Effector CD4-positive, alpha-beta T cell (primary cell): ENCODE results near the gene CBFA2T3.
"Not testable (repeated sequence)": the region's sequence is repeated elsewhere in the genome, so short reads cannot be mapped to it uniquely, and the experiment has no call there.

ENCODE experiments used
- DNase-seq: peaks from one replicate; pipeline ENCODE4 v3.0.0-alpha.2; 2020

The CBFA2T3 gene

GRCh38 chr16:88920618-88921590, 56.1 kb downstream of the CBFA2T3 start:
- no peak for DNase-seq

- DNase-seq = no peak
These were observed 57.1 kb downstream of the CBFA2T3 start for GRCh38 chr16:88919936-88920335.

DNA sequence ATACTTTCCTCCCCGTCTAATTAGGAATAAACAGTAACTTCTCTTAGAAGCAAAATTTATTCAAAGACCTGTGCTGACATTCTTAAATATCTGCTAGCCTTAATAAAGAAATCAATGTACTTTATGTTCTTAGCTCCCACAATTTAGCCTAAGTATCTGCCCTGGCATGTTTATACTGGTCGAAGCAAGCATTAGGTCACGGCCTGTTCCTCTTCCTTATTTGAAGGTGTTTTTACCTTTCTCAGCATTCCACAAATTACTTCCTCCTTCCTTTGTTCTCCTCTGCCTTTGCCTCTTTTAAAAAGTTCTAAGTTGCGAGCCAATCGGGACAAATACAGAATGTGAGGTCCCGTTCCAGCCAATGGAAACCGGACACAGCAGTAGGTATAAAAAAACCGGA, 58.1 kb downstream of the CBFA2T3 start:
- DNase-seq = not testable (repeated sequence)

DNA sequence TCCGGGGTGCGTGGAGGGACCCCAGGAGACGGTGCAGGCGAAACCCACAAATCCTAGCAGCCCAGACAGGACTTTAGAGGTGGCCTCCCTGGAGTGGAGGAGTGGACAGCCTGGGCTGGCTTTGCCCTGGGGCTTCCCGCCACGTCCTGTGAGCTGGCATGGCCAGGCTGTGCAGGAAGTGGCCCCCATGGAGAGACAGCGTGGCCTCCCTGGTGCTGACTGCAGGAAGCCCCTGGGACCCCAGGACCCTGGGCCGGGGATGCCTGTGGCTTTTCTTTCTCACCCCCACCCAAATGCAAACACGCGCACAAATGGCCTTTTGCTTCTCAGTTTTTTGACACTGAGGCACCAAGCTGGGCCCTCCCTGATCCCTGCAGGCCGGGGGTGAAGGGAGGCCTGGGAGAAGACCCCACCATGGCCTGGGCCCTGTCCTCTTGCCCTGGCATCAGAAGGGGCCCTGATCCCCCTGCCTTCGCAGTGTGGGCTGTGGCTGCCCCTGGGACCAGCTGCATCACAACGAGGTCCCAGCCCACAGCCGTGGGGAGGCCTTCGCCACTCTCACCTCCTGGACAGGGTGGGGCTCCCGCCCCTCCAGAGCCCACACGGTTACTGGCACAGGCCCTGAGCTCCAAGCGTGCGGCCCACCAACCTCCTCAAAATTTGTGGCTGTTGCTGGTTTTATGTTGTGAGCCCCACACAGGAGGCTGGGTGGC, 58.9 kb downstream of the CBFA2T3 start:
- DNase-seq = no peak

DNA sequence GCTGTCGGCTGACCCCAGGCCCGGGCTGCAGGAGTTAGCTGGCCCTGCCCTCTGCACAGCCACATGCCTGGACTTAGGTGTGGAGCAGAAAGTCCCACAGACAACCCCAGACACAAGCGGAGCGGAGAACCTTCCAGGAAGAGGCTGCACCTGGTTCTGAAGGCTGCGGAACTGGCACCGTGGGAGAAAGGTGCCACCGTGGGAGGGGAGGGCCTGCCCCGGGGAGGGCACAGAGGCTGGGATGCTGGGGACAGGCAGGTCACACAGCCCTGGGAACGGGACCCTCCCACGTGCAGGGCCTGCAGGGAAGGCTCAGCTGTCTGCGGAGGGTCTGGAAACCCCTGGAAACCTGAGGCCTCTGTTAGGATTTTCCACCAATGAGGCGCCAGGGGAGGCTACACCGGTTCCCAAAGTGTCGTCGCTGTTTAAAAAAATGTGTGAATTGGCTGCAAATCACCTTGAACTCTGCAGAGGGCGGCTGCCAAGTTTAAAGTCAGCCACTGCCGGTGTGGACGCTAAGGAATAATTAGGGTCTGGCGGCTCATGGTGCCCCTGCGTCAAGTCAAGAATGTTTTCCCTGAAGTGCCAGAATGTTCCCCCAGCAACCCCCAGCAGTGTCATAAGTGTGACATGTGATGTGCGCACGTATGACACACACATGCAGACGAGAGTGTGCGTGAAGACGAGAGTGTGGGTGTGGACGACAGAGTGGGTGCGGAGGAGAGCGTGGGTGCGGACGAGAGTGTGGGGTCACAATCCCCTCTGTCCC, 59.7 kb downstream of the CBFA2T3 start:
- no peak for DNase-seq

- no peak for DNase-seq
These were observed 61.2 kb downstream of the CBFA2T3 start for GRCh38 chr16:88915639-88916327.

DNA sequence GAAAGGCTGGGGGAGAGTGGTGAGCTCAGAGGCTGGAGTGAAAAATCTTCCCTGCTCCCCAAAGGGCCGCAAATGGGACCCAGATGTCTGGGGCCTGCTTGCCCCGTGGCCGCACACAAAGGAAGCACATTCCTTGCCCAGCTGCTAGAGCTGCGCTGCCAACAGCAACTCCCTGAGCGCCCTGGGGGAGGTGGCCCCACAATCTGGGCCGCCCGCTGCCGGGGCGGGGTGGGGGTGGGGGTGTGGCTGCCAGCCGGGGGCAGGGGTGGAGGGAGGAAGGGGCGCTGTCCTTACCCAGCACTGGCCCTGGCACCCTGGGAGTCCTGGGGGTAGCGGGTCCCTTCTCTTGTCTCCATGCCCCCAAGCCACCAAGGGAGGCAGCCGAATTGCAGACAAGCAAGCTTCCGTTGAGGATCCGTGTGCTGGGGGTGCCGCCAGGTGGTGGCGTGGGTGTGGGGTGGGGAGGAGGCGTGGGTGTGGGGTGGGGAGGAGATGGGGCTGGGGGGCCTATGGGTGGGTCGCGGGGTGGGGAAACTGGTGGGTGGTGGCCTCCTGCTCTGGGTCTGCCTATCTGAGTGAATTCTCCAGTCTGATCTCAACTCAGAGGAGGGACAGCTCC, 62.1 kb downstream of the CBFA2T3 start:
- DNase-seq = no peak

GRCh38 chr16:88913870-88914269, 63.1 kb downstream of the CBFA2T3 start:
- DNase-seq = no peak

DNA sequence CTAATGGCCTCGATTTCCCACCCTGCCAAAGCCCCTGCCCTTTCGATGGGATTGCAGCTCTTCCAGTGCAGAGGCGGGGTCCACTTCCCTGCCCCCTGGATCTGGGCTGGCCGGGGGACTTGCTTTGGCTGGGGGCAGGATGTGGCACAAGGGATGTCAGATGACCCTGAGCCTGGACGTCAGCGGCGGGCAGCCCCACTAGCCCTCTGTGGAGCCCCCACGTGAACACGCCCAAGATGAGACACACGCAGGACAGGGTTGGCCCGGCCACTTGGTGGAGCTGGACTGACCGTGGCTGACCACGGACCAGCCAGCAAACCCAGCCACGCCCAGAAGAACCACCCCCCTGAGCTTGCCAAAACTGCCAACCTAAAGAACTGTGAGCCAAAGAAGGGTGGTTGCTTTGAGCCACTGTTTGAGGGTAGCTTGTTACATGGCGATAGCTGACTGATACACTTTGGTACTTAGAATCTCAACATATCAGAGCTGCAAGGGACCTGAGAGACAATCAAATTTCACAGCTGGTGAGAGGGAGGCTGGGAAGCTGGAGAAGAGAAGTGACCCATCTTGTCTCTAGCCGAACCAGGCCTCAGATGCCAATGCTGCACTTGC, 63.9 kb downstream of the CBFA2T3 start:
- no peak for DNase-seq

- DNase-seq = no peak
These were observed 64.5 kb downstream of the CBFA2T3 start for GRCh38 chr16:88912556-88912955.

GRCh38 chr16:88911946-88912310, 65.1 kb downstream of the CBFA2T3 start:
- no peak for DNase-seq

DNA sequence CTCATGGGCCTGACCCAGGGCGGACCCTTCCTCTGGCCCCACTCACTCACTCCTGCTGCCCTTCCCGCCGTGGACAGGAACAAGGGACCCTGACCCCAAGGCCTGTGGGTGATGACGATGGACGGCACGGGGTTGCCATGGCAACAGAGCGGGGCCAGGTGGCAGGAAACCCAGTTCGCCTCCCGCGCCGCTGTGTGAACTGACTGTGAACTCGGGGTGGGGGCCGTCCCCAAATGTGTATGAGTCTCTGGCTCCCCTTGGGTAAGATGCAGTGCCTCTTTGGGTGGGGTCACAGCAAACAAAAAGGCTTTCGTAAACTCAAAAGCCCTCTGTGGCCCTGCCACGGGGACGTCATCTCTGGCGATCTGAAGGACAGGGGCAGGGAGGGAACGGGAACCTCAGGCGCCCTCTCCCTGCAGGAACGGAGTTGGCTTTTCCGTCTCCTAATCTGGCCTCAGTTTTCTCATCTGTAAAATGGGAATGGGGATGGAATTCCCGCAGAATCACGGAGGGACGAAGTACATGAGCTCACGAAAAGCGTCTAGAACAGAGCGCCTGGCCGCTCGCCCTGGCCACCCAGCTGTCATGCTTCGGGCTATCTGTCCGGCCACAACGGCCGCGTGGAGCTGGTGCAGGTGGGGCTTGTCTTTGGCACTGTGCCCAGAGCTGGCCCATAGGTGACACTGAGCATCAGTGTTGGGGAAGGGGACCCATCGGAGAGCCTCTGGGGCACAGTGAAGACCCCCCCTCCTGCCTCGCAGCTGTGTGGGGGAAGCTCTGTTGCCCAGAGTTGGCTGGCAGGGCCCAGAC, 65.7 kb downstream of the CBFA2T3 start:
- DNase-seq = no peak

DNA sequence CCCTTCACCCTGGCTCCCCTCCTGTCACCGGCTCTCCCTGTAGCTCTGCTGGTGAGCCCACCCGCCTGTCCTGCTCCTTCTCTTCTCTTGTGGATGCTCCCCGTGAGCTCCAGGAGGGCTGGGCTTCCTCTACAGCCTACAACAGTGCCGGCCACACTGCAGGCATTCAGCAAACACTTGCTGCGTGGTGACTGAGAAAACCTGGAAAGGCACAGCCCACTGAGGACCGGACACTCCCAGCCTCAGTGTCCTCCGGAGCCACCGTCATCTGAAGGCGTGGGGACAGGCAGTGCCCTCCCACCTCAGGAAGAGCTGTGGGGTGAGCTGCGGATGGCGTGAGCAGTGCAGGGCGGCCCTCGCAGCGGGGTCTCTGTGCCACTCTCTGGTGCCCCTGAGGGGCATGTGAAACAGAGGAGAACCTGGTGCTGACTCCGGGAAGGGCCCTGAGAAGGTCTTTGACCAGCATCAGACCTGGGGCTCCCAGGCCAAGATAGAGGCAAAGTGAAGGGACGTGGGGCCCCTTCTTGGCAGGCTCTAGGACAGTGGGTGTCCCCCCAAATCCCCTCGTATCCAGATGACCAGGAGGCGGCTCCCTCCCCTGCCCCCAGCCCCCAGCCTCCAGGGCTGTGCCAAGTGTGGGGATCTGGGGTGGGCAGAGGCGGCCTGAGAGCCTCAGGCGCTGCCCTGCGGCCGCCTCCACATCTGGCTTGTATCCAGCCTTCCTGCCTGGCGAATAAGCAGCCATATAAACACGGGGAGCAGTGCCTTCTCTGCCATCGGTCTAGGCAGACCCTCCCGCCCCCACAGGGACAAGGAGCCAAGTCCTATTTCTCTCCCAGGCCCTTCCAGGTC, 66.5 kb downstream of the CBFA2T3 start:
- DNase-seq = no peak

DNA sequence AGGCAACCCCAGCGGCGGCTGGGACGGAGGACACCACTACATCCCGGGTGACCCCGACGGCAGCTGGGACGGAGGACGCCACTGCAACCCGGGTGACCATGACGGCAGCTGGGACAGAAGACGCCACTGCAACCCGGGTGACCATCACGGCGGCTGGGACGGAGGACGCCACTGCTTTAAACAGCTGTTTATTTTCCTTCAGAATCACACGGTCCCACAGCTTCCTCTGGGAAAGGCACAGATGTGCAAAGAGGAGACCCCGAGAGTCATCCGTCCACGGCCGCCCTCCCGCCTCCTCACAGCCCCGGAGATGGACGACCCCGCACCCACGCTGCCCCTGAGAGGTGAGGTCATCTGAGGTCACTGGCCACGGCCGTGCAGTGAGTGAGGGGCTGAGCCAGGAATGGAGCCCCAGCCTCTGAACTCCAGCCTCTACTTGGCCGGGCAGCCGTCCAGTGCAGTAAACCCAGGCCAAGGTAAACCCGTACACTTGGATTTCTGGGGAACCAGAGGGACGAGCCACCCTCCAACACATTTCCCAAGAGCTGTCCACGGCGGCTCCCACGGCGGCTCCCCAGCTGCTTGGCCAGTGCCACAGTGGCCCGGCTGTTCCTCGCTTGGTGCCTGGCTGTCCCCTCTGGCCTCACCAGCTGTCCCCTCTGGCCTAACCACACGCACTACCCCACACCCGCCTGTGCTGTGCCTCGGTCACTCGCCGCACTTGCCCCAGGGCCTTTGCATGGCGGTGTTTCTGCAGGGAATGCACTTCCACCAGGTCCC, 67.4 kb downstream of the CBFA2T3 start:
- DNase-seq = no peak

DNA sequence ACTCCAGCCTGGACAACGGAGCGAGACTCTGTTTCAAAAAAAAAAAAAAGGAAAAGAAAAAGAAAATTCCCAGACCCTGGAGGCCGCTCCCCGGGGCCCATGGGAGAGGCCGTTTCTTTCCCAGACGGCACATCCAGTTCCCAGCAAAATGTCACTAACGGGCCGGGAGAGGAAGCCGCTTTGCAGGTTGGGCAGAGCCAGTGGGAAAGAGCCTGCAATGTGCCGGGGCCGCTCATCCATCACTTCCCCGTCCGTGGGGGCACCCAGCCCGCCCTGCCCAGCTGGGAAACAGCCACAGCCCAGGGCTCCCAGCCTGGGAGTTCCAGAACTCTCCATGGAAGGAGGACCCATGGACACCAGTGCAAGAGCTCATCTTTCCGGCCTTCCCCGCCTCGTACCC, 68.7 kb downstream of the CBFA2T3 start:
- no peak for DNase-seq

- DNase-seq = no peak
These were observed 69.2 kb downstream of the CBFA2T3 start for GRCh38 chr16:88907768-88908167.

GRCh38 chr16:88906535-88907105, 70.4 kb downstream of the CBFA2T3 start:
- no peak for DNase-seq

DNA sequence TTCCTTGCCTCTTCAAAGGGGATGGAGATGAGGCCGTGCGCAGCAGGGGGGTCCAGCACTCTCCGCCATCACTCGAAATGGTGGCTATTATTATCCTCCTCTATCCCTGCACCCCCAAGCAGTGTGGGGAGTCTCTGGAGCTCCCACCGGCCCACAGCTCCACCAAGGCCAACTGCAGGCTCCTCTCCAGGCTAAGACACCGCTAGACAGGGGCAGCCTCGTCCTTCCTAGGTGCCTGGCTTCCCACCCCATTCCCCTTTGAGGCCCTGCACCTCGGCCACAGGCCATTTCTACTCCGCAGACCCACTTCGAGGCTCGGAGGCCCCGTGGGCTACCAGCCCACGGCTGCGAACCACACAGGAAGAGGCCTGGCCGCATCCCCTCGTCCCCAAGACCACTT, 71.0 kb downstream of the CBFA2T3 start:
- no peak for DNase-seq

GRCh38 chr16:88905563-88905962, 71.4 kb downstream of the CBFA2T3 start:
- DNase-seq = no peak
